ENCODE measurements around the gene SLC6A11. TPM values are rescaled to one million over a fixed set of nuclear protein-coding genes. Genes with fewer than 3 reads are reported as not detected.

Gene SLC6A11
- total and polyA plus RNA-seq, 2 of the 8 experiments (the other 6 are each of a cell fraction or from before 2014, with no cell fraction given) = 0.78 to 1.5 TPM

- TF ChIP-seq, protein P1, sequence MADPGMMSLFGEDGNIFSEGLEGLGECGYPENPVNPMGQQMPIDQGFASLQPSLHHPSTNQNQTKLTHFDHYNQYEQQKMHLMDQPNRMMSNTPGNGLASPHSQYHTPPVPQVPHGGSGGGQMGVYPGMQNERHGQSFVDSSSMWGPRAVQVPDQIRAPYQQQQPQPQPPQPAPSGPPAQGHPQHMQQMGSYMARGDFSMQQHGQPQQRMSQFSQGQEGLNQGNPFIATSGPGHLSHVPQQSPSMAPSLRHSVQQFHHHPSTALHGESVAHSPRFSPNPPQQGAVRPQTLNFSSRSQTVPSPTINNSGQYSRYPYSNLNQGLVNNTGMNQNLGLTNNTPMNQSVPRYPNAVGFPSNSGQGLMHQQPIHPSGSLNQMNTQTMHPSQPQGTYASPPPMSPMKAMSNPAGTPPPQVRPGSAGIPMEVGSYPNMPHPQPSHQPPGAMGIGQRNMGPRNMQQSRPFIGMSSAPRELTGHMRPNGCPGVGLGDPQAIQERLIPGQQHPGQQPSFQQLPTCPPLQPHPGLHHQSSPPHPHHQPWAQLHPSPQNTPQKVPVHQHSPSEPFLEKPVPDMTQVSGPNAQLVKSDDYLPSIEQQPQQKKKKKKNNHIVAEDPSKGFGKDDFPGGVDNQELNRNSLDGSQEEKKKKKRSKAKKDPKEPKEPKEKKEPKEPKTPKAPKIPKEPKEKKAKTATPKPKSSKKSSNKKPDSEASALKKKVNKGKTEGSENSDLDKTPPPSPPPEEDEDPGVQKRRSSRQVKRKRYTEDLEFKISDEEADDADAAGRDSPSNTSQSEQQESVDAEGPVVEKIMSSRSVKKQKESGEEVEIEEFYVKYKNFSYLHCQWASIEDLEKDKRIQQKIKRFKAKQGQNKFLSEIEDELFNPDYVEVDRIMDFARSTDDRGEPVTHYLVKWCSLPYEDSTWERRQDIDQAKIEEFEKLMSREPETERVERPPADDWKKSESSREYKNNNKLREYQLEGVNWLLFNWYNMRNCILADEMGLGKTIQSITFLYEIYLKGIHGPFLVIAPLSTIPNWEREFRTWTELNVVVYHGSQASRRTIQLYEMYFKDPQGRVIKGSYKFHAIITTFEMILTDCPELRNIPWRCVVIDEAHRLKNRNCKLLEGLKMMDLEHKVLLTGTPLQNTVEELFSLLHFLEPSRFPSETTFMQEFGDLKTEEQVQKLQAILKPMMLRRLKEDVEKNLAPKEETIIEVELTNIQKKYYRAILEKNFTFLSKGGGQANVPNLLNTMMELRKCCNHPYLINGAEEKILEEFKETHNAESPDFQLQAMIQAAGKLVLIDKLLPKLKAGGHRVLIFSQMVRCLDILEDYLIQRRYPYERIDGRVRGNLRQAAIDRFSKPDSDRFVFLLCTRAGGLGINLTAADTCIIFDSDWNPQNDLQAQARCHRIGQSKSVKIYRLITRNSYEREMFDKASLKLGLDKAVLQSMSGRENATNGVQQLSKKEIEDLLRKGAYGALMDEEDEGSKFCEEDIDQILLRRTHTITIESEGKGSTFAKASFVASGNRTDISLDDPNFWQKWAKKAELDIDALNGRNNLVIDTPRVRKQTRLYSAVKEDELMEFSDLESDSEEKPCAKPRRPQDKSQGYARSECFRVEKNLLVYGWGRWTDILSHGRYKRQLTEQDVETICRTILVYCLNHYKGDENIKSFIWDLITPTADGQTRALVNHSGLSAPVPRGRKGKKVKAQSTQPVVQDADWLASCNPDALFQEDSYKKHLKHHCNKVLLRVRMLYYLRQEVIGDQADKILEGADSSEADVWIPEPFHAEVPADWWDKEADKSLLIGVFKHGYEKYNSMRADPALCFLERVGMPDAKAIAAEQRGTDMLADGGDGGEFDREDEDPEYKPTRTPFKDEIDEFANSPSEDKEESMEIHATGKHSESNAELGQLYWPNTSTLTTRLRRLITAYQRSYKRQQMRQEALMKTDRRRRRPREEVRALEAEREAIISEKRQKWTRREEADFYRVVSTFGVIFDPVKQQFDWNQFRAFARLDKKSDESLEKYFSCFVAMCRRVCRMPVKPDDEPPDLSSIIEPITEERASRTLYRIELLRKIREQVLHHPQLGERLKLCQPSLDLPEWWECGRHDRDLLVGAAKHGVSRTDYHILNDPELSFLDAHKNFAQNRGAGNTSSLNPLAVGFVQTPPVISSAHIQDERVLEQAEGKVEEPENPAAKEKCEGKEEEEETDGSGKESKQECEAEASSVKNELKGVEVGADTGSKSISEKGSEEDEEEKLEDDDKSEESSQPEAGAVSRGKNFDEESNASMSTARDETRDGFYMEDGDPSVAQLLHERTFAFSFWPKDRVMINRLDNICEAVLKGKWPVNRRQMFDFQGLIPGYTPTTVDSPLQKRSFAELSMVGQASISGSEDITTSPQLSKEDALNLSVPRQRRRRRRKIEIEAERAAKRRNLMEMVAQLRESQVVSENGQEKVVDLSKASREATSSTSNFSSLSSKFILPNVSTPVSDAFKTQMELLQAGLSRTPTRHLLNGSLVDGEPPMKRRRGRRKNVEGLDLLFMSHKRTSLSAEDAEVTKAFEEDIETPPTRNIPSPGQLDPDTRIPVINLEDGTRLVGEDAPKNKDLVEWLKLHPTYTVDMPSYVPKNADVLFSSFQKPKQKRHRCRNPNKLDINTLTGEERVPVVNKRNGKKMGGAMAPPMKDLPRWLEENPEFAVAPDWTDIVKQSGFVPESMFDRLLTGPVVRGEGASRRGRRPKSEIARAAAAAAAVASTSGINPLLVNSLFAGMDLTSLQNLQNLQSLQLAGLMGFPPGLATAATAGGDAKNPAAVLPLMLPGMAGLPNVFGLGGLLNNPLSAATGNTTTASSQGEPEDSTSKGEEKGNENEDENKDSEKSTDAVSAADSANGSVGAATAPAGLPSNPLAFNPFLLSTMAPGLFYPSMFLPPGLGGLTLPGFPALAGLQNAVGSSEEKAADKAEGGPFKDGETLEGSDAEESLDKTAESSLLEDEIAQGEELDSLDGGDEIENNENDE (IDR thresholded peaks at IDR 0.05; ENCODE audit: insufficient replicate concordance, low read length) = no peak
- TF ChIP-seq POU5F1 (IDR thresholded peaks at IDR 0.05; ENCODE audit: low read depth, low read length) (no peak), RFX5 (IDR thresholded peaks at IDR 0.05; ENCODE audit: borderline replicate concordance, low read depth, low read length) (no peak), BACH1 (IDR thresholded peaks at IDR 0.05; ENCODE audit: low read length) (no peak), FOSL1 (IDR thresholded peaks at IDR 0.05; ENCODE audit: insufficient read depth, low read depth, low read length) (no peak), KDM4A (IDR thresholded peaks at IDR 0.05; ENCODE audit: low read depth, low read length, severe bottlenecking) (no peak), RAD21 (IDR thresholded peaks at IDR 0.05 in 1 of 2, conservative IDR thresholded peaks at IDR 0.05 in 1 of 2; ENCODE audit: low read depth in 2 of 2, low read length in 2 of 2) (no peak), CHD2 (IDR thresholded peaks at IDR 0.05; ENCODE audit: low read length) (no peak), CBX5 (IDR thresholded peaks at IDR 0.05; ENCODE audit: low read depth, low read length) (no peak), TEAD4 (IDR thresholded peaks at IDR 0.05; ENCODE audit: low read depth, low read length) (no peak)
- TF ChIP-seq, protein P2, sequence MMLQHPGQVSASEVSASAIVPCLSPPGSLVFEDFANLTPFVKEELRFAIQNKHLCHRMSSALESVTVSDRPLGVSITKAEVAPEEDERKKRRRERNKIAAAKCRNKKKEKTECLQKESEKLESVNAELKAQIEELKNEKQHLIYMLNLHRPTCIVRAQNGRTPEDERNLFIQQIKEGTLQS (IDR thresholded peaks at IDR 0.05; ENCODE audit: insufficient read depth, low read depth, low read length) = no peak
These were observed 36.7 kb upstream of the SLC6A11 start (continued) for GRCh38 chr3:10779293-10779805.

Data from H1 (cell line).